ENCODE data around the gene NCAPH2. TPM values are rescaled to one million over a fixed set of nuclear protein-coding genes. Genes with fewer than 3 reads are reported as not detected.

NCAPH2 gene
- total RNA-seq, 1 donor from 2014 or later = 41.7 TPM

- intact Hi-C loops (cut with DNase I) = loop anchor here (5.0 to 10.0 kb wide), 3 partner anchors 58 to 540 kb away; partner anchors contain the start of genes PIM3, SELENOO and SYCE3
- Histone ChIP-seq H3K4me1 (peaks cover 10 to 20% of the 10 kb centered on the region in 2 donors), H3K27ac (no peak overlapping the region), H3K9me3 (no peaks in the 10 kb centered on the region), H3K27me3 (no peaks in the 10 kb centered on the region), H3K36me3 (peaks cover 30 to 33% of the 10 kb centered on the region in 2 donors), H3K4me3 (no peak overlapping the region)
- no peak for TF ChIP-seq CTCF (IDR thresholded peaks at IDR 0.05)
- no peak for DNase-seq (ENCODE audit: low spot score in 2 of 2)
Measured at GRCh38 chr22:50504369-50505211, 3.4 kb upstream of the NCAPH2 start.

GRCh38 chr22:50505276-50505775 lies 2.7 kb upstream of the NCAPH2 start:
- intact Hi-C loops (cut with DNase I) = loop anchor here (5.0 to 10.0 kb wide), 3 partner anchors 57 to 541 kb away; partner anchors contain the start of genes PIM3, SELENOO and SYCE3
- Histone ChIP-seq H3K36me3 (peaks cover 32 to 33% of the 10 kb centered on the region in 2 donors), H3K27ac (no peak overlapping the region), H3K27me3 (no peaks in the 10 kb centered on the region), H3K4me1 (peaks cover 10 to 20% of the 10 kb centered on the region in 2 donors), H3K4me3 (no peak overlapping the region), H3K9me3 (no peaks in the 10 kb centered on the region)
- no peak for TF ChIP-seq CTCF (IDR thresholded peaks at IDR 0.05)
- no peak for DNase-seq (ENCODE audit: low spot score in 2 of 2)

GRCh38 chr22:50505776-50506610 lies 2.0 kb upstream of the NCAPH2 start:
- DNase-seq (ENCODE audit: low spot score in 2 of 2) = no peak
- TF ChIP-seq CTCF (IDR thresholded peaks at IDR 0.05) = no peak
- intact Hi-C loops (cut with DNase I) = loop anchor here (2.0 to 10.0 kb wide), 4 partner anchors 56 to 541 kb away; partner anchors contain the start of genes PIM3, SELENOO, SYCE3 and TUBGCP6
- H3K27me3 ChIP-seq = no peaks in the 10 kb centered on the region
- H3K9me3 ChIP-seq = no peaks in the 10 kb centered on the region
- peaks cover 10 to 20% of the 10 kb centered on the region in 2 donors for H3K4me1 ChIP-seq
- peaks cover 32 to 38% of the 10 kb centered on the region in 2 donors for H3K36me3 ChIP-seq
- no peak overlapping the region for H3K27ac ChIP-seq
- H3K4me3 ChIP-seq = peak overlapping the region; percentile 83 to 94

- no peak for DNase-seq (ENCODE audit: low spot score in 2 of 2)
- TF ChIP-seq CTCF (IDR thresholded peaks at IDR 0.05) = no peak
- H3K4me3 ChIP-seq = peak overlapping the region; percentile 83 to 94
- H3K27me3 ChIP-seq = no peaks in the 10 kb centered on the region
- intact Hi-C loops (cut with DNase I) = loop anchor here (1.0 to 10.0 kb wide), 6 partner anchors 32 to 542 kb away; partner anchors contain the start of genes ARSA, PIM3, SBF1 and SELENOO
- H3K27ac ChIP-seq = peak overlapping the region; percentile 80 to 89
- H3K9me3 ChIP-seq = no peaks in the 10 kb centered on the region
- H3K36me3 ChIP-seq = peaks cover 32 to 39% of the 10 kb centered on the region in 2 donors
- peaks cover 10 to 20% of the 10 kb centered on the region in 2 donors for H3K4me1 ChIP-seq
Measured at GRCh38 chr22:50506611-50507420, 1.2 kb upstream of the NCAPH2 start.
